GM19025 (cell line): ENCODE data around the gene TMEM151A.

ENCODE experiments used
- ATAC-seq: cut with Tn5 transposase; IDR thresholded peaks from one replicate; pipeline ENCODE4 v1.9.1; 2021; ENCODE audit warnings: mild to moderate bottlenecking, low read depth, moderate library complexity; ENCODE audit not compliant: unreplicated experiment

The TMEM151A gene

GRCh38 chr11:66334605-66335442 is 43.1 kb downstream of the TMEM151A start:
- ATAC-seq = no peak

GRCh38 chr11:66335531-66336233 is 44.0 kb downstream of the TMEM151A start:
- ATAC-seq = no peak

DNA sequence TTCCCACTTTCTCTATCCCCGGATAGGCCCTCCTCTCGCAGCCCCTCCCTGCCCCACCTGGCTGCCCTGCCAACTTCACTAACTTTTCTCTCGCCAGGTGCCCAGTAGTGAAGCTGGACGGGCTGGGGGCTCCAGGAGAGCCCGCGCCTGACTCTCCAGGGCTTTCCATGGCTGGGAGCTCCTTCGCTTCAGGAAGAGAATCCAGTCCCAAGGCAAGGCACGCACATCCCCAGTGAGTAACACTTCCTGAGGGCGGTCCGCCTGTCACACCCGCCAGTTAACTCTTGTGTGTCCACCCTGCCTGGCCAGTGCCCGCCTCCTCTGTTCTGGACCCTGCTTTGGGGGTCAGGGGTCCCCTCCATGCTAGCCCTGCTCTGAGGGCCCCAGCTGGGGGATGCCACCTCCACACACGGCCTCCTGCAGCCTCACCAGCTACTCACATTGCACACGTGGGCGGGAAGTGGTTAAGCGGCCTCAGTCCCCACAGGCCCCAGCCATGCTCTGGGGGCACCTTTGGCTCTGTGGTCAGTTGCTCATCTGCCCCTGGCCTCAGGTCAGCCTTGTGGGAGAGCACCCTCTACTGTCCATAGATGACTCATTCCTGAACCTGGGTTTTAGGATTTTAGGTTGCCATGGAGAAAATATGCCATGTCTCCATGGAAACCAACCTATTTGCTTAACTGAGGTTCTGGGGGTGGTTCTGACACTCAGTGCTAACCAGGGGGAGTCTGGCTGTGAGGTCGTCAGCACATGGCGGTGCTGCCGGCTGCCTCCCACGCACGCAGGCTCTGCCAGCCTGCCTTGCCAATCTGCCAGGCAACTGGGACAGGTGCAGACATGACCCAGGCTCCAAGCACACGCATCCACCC is 44.8 kb downstream of the TMEM151A start, which contains the start of gene RIN1:
RIN1 (minus strand) TSS at position 201 of the 869 bp plus-strand sequence; CDS start at position 169, 32 bp downstream.
- ATAC-seq = peak; percentile 84

DNA sequence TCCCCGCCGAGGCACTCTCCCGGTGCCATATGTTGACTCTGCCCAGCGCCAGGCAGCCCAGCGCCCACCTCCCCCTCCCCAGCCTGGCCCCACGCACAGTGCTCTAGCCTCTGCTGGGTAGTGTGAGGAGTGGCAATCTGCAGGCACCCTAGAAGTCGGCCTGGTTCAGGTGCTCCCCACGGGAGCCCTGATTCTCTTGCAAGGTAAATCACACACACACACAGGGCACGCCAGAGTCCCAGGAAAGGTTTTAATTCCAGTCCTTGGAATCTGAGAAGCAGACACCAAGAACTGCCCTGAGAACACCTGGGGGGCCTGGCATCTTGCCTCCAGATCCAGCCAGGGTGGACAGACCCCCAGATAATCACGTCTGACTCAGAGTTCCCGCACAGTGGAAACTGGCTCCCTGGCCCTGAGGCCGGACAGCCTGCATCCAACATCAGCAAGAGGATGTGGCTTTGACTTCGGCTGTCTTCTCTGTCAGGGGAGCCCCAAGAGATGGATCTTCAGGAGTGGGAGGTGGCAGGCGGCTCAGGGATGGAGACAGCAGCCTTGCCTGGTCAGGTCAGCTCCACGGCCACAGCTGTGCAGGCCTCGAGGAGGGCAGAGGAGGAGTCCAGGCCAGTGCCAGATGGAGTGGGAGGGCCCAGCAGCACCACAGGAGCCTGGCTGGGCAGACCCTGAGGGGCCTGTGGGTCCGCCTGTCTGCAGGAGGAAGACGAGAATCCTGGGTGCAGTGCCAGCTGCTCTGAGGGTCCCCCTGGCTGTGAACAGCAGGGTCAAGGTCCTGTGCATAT is 45.6 kb downstream of the TMEM151A start:
- no peak for ATAC-seq

- no peak for ATAC-seq
Measured at GRCh38 chr11:66338276-66339161, 46.8 kb downstream of the TMEM151A start.

DNA sequence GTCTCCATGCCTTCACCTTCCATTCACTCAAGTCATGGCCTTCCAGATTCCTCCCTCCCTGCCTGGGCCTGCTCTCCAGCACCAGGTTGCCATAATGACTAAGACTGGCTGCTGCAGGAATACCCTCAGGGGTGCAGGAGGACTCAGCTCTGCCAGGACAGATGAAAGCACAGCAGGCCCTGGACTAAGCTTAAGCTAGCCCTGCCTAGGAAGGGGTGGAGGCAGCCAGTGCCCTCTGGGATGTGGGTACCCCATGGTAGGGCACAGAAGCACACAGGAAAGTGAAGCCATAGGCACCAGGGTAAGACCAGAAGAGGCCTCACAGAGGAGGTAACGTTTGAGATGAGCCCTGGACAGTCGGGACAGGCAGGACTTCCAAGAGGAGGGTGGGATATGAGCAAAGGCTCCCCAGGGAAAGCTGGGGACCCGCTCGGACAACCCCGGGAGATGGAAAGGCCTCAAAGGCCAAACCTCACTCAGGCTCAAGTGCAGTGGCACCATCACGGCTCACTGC is 47.5 kb downstream of the TMEM151A start:
- ATAC-seq = no peak

- no peak for ATAC-seq
Measured at GRCh38 chr11:66339686-66340483, 48.2 kb downstream of the TMEM151A start.

GRCh38 chr11:66340596-66341501 is 49.2 kb downstream of the TMEM151A start:
- no peak for ATAC-seq

GRCh38 chr11:66341502-66342126 is 49.9 kb downstream of the TMEM151A start:
- no peak for ATAC-seq

GRCh38 chr11:66343176-66343575 is 51.5 kb downstream of the TMEM151A start:
- ATAC-seq = no peak

DNA sequence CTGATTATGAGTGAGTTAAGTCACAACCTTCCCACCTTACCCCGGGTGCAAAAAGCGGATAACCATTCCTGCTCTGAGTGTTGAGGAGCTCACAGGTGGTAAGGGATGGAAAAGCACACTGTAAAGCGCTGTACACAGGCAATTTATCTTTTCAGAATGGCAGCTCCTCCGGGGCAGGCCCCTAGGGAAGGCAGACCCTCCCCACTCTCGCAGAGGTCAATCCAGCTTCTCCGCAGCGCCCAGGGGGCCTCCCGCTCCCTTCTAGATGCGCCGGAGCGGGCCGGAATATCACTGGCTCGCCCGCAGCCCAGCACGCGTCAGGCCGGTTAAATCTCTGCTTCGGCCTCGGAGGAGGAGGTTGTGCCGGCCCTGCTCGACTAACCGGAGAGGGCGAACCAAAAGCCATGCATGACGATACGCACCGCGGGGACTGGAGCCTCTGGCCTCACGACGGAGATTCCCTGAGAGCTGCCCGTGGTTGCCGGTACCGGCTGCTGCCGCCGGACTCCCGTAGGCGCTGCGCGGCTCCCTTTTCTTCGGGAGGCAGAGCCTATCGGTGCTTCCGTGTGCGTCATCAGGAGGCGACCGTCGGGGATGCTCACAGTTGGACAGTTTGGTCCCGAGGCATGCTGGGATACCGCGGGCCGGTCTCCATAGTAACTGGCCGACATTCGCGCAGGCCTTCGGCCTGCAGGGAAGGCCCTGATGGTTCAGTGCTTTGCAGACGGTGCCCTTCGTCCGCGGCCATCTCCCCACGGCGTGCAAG is 53.0 kb downstream of the TMEM151A start, which contains the start of gene BRMS1:
BRMS1 (minus strand) TSS at position 555 of the 766 bp plus-strand sequence. CDS start 2,870 bp downstream, outside the sequence.
- ATAC-seq = peak; percentile 63

DNA sequence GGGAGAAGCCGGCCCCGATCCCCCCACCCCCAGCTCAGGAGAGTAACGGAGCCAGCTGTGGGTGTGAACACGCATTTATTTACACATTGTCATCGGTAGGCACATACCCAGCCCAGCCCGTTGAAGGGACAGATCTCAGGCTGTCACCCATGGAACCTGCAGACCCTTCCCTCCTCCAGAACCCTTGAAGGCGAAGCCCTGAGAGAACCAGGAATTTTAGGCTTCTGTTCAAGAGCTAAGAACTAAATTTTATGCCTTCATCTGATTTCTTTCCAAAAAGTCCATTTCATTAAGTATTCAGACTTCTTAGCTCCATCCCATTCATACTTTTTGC is 53.6 kb downstream of the TMEM151A start:
- ATAC-seq = no peak
